ENCODE results near the gene PWWP2B.

DNA sequence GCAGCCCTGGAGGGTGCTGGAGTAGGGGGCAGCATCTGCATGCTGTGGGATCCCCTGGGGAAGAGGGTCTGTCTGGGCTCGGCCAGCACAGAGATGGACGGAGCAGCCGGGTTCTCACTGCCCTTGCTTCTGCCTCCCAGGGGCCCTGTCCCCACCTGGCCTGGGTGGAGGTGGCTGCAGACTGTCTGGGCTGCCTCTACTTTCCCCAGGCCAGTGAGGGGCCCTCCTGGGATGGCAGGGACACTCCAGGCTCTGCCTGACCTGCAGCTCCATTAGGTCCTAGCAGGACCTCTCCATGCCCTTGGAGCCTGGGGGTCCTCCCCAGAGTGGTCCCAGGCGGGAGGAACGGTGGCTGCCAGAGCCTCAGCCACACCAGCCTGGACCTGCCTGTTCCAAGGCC, 63.7 kb downstream of the PWWP2B start:
- TF ChIP-seq CTCF (IDR thresholded peaks at IDR 0.05; ENCODE audit: low read depth, low read length, poor library complexity, severe bottlenecking) (no peak), EZH2phosphoT487 (IDR thresholded peaks at IDR 0.05; ENCODE audit: borderline replicate concordance, low read length) (no peak)
